WI38 (cell line): ENCODE data around the gene KCNAB1.
"Not testable (repeated sequence)": the region's sequence is repeated elsewhere in the genome, so short reads cannot be mapped to it uniquely, and the experiment has no call there.

ENCODE experiments used
- H3K4me3 ChIP-seq: 2 replicates; pipeline ENCODE4 v1.5.1; 2011; ENCODE audit warnings: low read depth, mild to moderate bottlenecking, control low read depth, low read length
- CTCF ChIP-seq: IDR thresholded peaks from 2 replicates; pipeline ENCODE4 v1.5.1; 2012; ENCODE audit warnings: low read depth, mild to moderate bottlenecking, control low read depth, low read length

KCNAB1 gene

GRCh38 chr3:156259896-156260295 is 139.5 kb downstream of the KCNAB1 start:
- TF ChIP-seq CTCF: no peak
- H3K4me3 ChIP-seq: no peak overlapping the region

- no peak for TF ChIP-seq CTCF
- H3K4me3 ChIP-seq: no peak overlapping the region
Observed at GRCh38 chr3:156260331-156260730, 140.0 kb downstream of the KCNAB1 start.

- no peak overlapping the region for H3K4me3 ChIP-seq
- TF ChIP-seq CTCF: no peak
Observed at GRCh38 chr3:156264771-156265170, 144.4 kb downstream of the KCNAB1 start.

GRCh38 chr3:156271508-156271907 is 151.1 kb downstream of the KCNAB1 start:
- TF ChIP-seq CTCF: no peak

GRCh38 chr3:156271995-156272719 is 151.8 kb downstream of the KCNAB1 start:
- TF ChIP-seq CTCF: no peak
- no peak overlapping the region for H3K4me3 ChIP-seq

More at GRCh38 chr3:156271508-156271907, 151.1 kb downstream of the KCNAB1 start:
- H3K4me3 ChIP-seq: no peak overlapping the region

GRCh38 chr3:156273111-156273694 is 152.8 kb downstream of the KCNAB1 start:
- TF ChIP-seq CTCF: no peak

GRCh38 chr3:156274791-156275190 is 154.4 kb downstream of the KCNAB1 start:
- no peak overlapping the region for H3K4me3 ChIP-seq
- TF ChIP-seq CTCF: no peak

More at GRCh38 chr3:156273111-156273694, 152.8 kb downstream of the KCNAB1 start:
- H3K4me3 ChIP-seq: no peak overlapping the region

- not testable (repeated sequence) for H3K4me3 ChIP-seq
Observed at GRCh38 chr3:156284637-156285036, 164.3 kb downstream of the KCNAB1 start.
